VCaP (cell line): ENCODE measurements around the gene ARHGEF4.

ENCODE experiments used
- H3K27ac ChIP-seq: fragments of 450-650 bp; 2 replicates; pipeline ENCODE4 v1.5.1; 2017
- TF ChIP-seq, protein P1 (sequence below): fragments of 450-650 bp; conservative IDR thresholded peaks from 2 replicates; pipeline ENCODE4 v1.5.1; 2017; ENCODE audit warnings: mild to moderate bottlenecking, moderate library complexity

ARHGEF4 gene

DNA sequence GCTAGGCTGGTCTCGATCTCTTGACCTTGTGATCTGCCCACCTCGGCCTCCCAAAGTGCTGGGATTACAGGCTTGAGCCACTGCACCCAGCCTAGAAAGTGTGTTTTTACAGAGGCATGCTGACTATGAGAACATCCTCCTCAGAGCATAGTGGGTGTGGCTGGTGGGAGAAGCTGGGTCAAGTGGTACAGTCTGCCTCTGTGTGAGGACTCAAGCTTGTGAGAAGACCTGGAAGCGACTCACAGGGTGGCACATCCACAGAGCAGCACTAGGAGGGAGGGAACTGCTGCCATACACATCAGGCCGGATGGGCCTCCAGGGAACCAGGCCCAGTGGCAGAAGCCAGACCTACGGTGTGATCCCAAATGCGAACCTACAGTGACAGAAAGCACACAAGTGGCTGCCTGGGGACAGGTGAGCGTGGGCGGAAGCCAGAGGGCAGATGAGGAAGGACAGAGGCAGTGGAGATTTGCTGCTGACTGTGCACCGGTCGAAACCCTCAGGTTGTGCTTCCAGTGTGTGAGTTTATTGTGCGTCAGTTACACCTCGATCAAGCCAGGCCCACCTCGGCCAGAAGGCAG, 8.9 kb downstream of the ARHGEF4 start:
- H3K27ac ChIP-seq = no peak overlapping the region
- TF ChIP-seq, protein P1, sequence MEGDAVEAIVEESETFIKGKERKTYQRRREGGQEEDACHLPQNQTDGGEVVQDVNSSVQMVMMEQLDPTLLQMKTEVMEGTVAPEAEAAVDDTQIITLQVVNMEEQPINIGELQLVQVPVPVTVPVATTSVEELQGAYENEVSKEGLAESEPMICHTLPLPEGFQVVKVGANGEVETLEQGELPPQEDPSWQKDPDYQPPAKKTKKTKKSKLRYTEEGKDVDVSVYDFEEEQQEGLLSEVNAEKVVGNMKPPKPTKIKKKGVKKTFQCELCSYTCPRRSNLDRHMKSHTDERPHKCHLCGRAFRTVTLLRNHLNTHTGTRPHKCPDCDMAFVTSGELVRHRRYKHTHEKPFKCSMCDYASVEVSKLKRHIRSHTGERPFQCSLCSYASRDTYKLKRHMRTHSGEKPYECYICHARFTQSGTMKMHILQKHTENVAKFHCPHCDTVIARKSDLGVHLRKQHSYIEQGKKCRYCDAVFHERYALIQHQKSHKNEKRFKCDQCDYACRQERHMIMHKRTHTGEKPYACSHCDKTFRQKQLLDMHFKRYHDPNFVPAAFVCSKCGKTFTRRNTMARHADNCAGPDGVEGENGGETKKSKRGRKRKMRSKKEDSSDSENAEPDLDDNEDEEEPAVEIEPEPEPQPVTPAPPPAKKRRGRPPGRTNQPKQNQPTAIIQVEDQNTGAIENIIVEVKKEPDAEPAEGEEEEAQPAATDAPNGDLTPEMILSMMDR = no peak

DNA sequence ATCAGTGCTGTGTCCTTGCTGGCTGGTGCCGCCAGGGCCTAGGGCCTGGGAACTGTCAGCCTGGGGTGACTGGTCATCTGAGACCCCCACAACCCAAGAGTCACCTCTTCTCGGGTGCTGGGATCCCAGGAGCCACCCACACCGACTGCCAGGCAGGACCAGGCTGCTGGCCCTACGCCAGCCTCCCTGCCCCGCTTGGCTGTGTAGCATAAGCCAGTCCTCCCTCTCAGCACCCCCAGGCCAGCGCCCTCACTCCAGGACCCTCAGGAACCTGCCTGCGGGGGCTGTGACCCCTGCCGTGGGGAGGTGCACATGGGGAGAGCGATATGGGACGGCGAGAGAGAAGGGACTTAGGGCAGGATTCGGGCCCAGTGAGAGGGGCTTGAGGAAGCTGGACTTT, 9.5 kb downstream of the ARHGEF4 start:
- TF ChIP-seq, protein P1 = no peak
- no peak overlapping the region for H3K27ac ChIP-seq

DNA sequence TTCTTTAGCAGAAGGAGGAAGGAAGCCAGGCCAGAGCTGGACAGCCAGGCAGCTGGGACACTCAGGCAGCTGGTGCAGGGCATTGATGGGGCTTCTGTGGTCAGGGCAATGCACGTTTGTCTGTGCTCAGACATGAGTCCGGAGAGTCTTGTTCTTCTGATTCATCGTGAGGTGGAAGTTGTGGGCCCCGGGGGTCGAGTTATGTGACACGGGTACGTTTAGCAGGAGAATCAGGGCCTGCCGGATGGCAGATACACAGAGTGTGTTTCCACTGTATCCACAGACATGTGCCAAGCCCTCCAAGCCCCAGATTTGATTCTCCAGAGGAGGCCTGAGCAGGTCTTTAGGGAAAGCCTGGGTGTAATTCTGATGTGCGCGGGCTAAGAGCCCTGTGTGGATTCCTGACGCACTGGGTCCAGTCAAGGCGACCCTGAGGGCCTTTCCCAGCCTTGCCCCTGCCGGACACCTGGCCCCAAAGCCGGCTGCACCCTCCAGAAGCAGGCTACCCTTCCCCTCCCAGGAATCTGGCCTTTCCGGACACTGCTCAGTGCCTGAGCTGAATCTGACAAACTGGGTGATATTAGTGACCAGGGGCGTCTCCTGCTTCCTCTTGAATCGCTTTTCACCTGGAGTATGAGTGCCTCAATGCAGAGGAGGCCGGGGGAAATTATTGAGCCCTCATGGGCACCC, 10.1 kb downstream of the ARHGEF4 start:
- TF ChIP-seq, protein P1 = no peak
- no peak overlapping the region for H3K27ac ChIP-seq

DNA sequence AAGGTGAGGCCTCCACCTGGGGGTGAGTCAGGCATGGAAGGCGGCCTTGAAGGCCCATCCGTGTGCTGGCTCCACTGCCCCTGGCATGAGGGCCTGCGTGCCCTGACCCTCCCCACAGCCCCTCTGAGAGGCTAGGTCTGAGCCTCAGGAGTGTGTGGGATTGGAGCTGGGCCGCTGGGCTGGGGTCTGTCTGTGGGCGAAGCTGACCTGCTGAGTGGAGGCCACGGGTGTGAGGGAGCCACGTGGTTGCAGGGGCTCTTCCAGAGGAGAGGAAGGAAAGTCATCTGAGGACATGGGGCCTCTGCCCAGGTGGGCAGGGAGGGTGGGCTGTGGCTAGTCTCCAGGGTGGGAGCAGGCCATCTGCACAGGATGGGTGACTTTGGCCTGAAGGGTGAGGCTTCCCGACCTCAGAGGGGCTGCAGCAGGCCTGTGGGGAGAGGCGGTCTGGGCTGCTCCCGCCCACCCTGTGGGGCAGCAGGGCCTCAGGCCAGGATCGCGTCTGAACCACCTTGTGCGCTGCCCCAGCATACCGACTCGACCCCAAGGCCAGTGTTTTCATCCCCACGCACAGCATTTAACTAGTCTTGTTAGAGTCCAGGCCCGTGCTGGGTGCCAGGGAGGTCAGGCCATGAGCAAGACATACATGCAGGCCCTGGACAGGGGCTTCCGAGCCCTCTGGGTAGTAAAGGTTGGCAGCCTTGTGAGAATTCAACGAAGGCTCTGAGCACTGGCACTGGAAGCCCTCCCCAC, 11.2 kb downstream of the ARHGEF4 start:
- H3K27ac ChIP-seq = no peak overlapping the region
- TF ChIP-seq, protein P1 = no peak

DNA sequence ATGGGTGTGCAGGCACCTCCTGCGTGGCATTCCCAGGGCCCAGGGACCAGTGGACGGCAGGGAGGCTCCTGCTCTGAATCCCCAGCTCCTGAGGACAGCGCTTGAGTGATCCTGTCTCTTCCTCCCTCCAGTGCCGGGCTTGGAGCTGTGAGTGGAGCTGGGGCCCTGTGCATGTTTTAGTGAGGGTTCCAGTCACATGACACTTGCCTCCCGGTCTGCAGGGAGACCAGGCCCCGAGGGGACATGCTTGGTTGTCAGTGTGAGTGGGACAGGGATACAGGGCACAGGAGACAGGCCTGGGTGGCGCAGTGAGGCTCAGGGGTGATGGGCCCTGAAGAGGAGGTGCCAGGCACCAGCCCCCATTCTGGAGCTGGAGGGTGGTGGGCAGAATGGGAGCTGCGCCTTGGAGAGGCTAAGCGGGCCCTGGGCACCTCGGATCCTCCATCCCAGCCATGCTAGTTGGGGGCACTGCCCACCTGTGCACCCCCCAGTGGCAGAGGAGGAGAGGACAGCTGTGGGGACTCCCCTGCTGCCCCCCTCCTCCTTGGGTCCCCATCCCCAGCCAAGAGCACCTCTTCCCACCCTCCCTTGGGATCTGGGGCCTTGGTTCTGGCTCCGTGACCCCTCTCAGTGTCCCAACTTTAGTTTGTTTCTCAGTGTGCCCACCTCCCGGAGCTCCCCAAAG, 12.0 kb downstream of the ARHGEF4 start:
- H3K27ac ChIP-seq = no peak overlapping the region
- TF ChIP-seq, protein P1 = no peak

DNA sequence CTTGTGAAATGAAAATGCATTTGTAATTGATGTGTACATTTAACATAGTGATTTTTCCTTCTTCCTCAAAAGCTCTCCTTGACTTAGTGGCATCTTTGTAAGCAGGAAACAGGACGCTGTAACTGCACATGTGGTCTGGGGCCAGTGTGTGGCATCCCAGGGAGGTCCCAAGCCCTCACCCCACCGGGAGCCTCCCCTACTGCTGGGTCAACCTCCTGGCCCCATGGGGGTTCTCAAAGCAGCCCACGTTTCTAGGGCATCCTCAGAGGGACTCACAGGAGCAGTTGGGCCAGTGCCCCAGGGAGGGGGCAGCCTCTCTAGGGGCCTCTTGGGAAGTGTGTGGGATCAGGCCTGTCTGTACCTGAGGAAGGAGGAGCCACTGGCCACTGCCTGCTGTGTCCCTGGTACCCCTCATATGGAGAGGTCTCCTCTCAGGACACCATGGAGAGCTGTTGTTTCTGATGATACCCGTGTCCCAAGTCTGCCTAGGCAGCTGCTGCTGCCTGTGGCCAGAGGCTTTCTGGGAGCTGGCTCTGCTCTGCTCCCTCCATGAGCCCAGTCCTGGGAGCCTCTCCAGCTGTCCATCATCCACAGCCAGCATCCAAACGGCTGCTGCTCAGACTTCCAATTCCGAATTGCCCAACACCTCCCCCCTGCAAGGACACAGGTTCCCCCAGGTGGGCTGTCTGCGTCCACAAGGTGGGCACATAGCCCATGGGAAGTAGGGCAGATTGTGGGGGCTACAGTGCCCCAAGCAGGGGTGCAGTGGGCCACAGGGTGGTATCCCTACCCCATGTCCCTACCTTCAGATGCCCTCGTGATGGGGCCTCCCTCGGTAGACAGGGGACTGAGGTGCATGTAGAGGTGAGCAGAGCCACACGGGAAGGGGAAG, 13.4 kb downstream of the ARHGEF4 start:
- TF ChIP-seq, protein P1 = no peak
- peak overlapping the region; percentile 53; the same call in 1 of the 2 replicates for H3K27ac ChIP-seq
